GM12878 (cell line): ENCODE data around the gene FAM193B. TPM values are rescaled to one million over a fixed set of nuclear protein-coding genes. Genes with fewer than 3 reads are reported as not detected.

ENCODE experiments used
- ATAC-seq: fragments of 200-7000 bp; cut with Tn5 transposase; 3 replicates; pipeline ENCODE4 v1.9.1; 2020; ENCODE audit warnings: mild to moderate bottlenecking, moderate library complexity
- BruUV-seq: library from RNA; stranded (reverse); fragments of 400-500 nt; replicated peaks from 2 replicates; lab custom pipeline; 2021; lab: Mats Ljungman, UMichigan
- CTCF ChIA-PET: fragments of 300-600 bp; sonication (Branson Sonifier 250); formaldehyde crosslinking; extraction: SDS; loops from one replicate; lab custom pipeline; 2021; ENCODE audit warnings: inconsistent platforms; lab: Yijun Ruan, JAX
- POLR2A ChIA-PET: fragments of 350-600 bp; formaldehyde crosslinking; extraction: SDS; loops from one replicate; lab custom pipeline; 2021; ENCODE audit warnings: inconsistent platforms; lab: Charles Lee
- RAD21 ChIA-PET: fragments of 300-600 bp; sonication (Branson Sonifier 250); formaldehyde crosslinking; loops from one replicate; lab custom pipeline; 2023; ENCODE audit warnings: antibody characterized with exemption; ENCODE audit not compliant: unreplicated experiment; lab: Charles Lee
- SMC1A ChIA-PET: fragments of 300-600 bp; sonication (Branson Sonifier 250); formaldehyde crosslinking; loops from one replicate; lab custom pipeline; 2023; ENCODE audit not compliant: unreplicated experiment, uncharacterized antibody; lab: Charles Lee
- DNase-seq: peaks from one replicate; pipeline ENCODE4 v3.0.0-alpha.2; 2011; ENCODE audit warnings: low read depth, low spot score
- FAIRE-seq: peaks from 3 replicates; lab custom pipeline; 2011; peaks lifted over from hg19 to GRCh38; lab: Jason Lieb, UNC
- H2AFZ ChIP-seq: 2 replicates; pipeline ENCODE4 v1.6.0; 2011; ENCODE audit warnings: low read depth, low read length, control low read depth; ENCODE audit not compliant: control insufficient read depth
- H3K27ac ChIP-seq: 2 replicates; pipeline ENCODE4 v1.5.1; 2011; ENCODE audit warnings: control low read depth; ENCODE audit not compliant: control insufficient read depth, insufficient read depth
- H3K27me3 ChIP-seq, 2 experiments: replicated peaks in 1 of 2; 2 replicates each; pipeline versions ENCODE4 v1.6.0 to v1.6.1; 2011; ENCODE audit warnings: low read length in 1 of 2; ENCODE audit not compliant: control insufficient read depth in 2 of 2, insufficient read depth in 2 of 2
- H3K36me3 ChIP-seq, 2 experiments: 2 replicates each; pipeline ENCODE4 v1.5.1; 2011; ENCODE audit warnings: low read length in 1 of 2; ENCODE audit not compliant: control insufficient read depth in 2 of 2, insufficient read depth in 2 of 2
- H3K4me1 ChIP-seq: 2 replicates; pipeline ENCODE4 v1.6.1; 2011; ENCODE audit warnings: mild to moderate bottlenecking, low read length, moderate library complexity, mixed read lengths; ENCODE audit not compliant: control insufficient read depth, insufficient read depth
- H3K4me2 ChIP-seq: 2 replicates; pipeline ENCODE4 v1.6.0; 2011; ENCODE audit warnings: control low read depth; ENCODE audit not compliant: control insufficient read depth, insufficient read depth
- H3K4me3 ChIP-seq: fragments of 200-600 bp; sonication (generic); 2 replicates; pipeline ENCODE4 v1.5.1; 2016
- H3K79me2 ChIP-seq: 2 replicates; pipeline ENCODE4 v1.6.0; 2011; ENCODE audit warnings: low read length; ENCODE audit not compliant: control insufficient read depth, insufficient read depth
- H3K9ac ChIP-seq: 2 replicates; pipeline ENCODE4 v1.8.0; 2011; ENCODE audit warnings: low read length, control low read depth, mixed read lengths; ENCODE audit not compliant: control insufficient read depth, insufficient read depth
- H3K9me3 ChIP-seq: replicated peaks from 3 replicates; pipeline ENCODE4 v1.5.1; 2011; ENCODE audit warnings: mild to moderate bottlenecking, low read length; ENCODE audit not compliant: control insufficient read depth, insufficient read depth
- H4K20me1 ChIP-seq: 2 replicates; pipeline ENCODE4 v1.6.0; 2011; ENCODE audit not compliant: control insufficient read depth, insufficient read depth
- BCL11A ChIP-seq: IDR thresholded peaks from 2 replicates; pipeline ENCODE4 v1.6.1; 2011; ENCODE audit warnings: low read depth, low read length
- CREM ChIP-seq: IDR thresholded peaks from 2 replicates; pipeline ENCODE4 v1.6.1; 2014; ENCODE audit warnings: antibody characterized with exemption, low read depth
- EED ChIP-seq: sonication (generic); IDR thresholded peaks from 2 replicates; pipeline ENCODE4 v1.6.1; 2016; ENCODE audit warnings: antibody characterized with exemption, low read depth
- KDM1A ChIP-seq: fragments of 200-600 bp; sonication (generic); IDR thresholded peaks from 2 replicates; pipeline ENCODE4 v1.6.1; 2016; ENCODE audit warnings: borderline replicate concordance
- NR2F1 ChIP-seq: fragments of 450-650 bp; conservative IDR thresholded peaks from 2 replicates; pipeline ENCODE4 v1.6.1; 2017; ENCODE audit warnings: mild to moderate bottlenecking
- NRF1 ChIP-seq: conservative IDR thresholded peaks from 2 replicates; pipeline ENCODE4 v1.6.1; 2011; ENCODE audit warnings: mild to moderate bottlenecking, low read depth, low read length, improper control_type of control experiment
- POLR2AphosphoS5 ChIP-seq: IDR thresholded peaks from 2 replicates; pipeline ENCODE4 v1.6.1; 2011; ENCODE audit warnings: mild to moderate bottlenecking, low read length, inconsistent platforms
- RAD21 ChIP-seq: IDR thresholded peaks from 2 replicates; pipeline ENCODE4 v1.6.1; 2011; ENCODE audit warnings: mild to moderate bottlenecking, low read depth, low read length, moderate library complexity; ENCODE audit not compliant: insufficient read depth
- TCF7 ChIP-seq: IDR thresholded peaks from 2 replicates; pipeline ENCODE4 v1.6.1; 2014; ENCODE audit warnings: antibody characterized with exemption, borderline replicate concordance
- WGBS: methylation state at CpG from one replicate; pipeline ENCODE4 v1.1.6; 2016; ENCODE audit warnings: low lambda C conversion rate; ENCODE audit not compliant: insufficient replicate concordance, insufficient coverage; ENCODE audit errors: missing lambda C conversion rate; 5-methylcytosine and 5-hydroxymethylcytosine counted together
- in situ Hi-C: fragments of 300-500 bp; cut with MboI; formaldehyde crosslinking; loops from 9 replicates; pipeline ENCODE4 v1.14.3; 2018; ENCODE audit warnings: mixed read lengths
- intact Hi-C: fragments of 100-400 bp; cut with micrococcal nuclease; formaldehyde crosslinking; loops from one replicate; pipeline ENCODE4 v1.14.2; 2022; ENCODE audit not compliant: unreplicated experiment
- polyA plus RNA-seq, 11 experiments: library from polyadenylated mRNA; depleted of rRNA in 4 of 11; unstranded in 6 of 11; stranded (reverse) in 5 of 11; fragments of >200 nt; fragmentation: Nextera tagmentation in 4 of 11; fragmentation: Illumina TruSeq in 1 of 11; extraction: Ambion mirVana in 4 of 11; extraction: Trizol in 1 of 11; gene quantifications; 1 replicate in 1 of 11; 2 replicates in 10 of 11; pipeline versions ENCODE4 v1.2.1 to v1.2.3, GENCODE V29; 2011 to 2016; ENCODE audit warnings: inconsistent platforms in 2 of 11, missing spikeins in 2 of 11, low read depth in 1 of 11
- total RNA-seq, 4 experiments: library from RNA; depleted of rRNA in 3 of 4; stranded (reverse); fragments of >200 nt in 3 of 4; fragmentation: Illumina TruSeq in 1 of 4; extraction: Trizol in 1 of 4; gene quantifications; 2 replicates each; pipeline versions ENCODE4 v1.2.1 to v1.2.3, GENCODE V29; 2013 to 2021
- TF ChIP-seq, protein P1 (sequence below), 3 experiments: IDR thresholded peaks in 2 of 3; conservative IDR thresholded peaks in 1 of 3; 2 replicates each; pipeline ENCODE4 v1.5.1; 2011; ENCODE audit warnings: low read depth in 3 of 3, low read length in 3 of 3, mild to moderate bottlenecking in 3 of 3, control low read depth in 2 of 3, moderate library complexity in 2 of 3, inconsistent platforms in 1 of 3, mixed read lengths in 1 of 3; ENCODE audit not compliant: control insufficient read depth in 2 of 3, insufficient read depth in 1 of 3; ENCODE audit errors: extremely low read depth in 1 of 3
- TF ChIP-seq, protein P2 (sequence below): fragments of 150-350 bp; IDR thresholded peaks from 2 replicates; pipeline ENCODE4 v1.6.1; 2016; ENCODE audit warnings: low read depth, low read length

The FAM193B gene
- total and polyA plus RNA-seq, 10 of the 15 experiments (the other 5 are each of a cell fraction or from before 2014, with no cell fraction given): 3.3 to 47.0 (median 25.1) TPM

DNA sequence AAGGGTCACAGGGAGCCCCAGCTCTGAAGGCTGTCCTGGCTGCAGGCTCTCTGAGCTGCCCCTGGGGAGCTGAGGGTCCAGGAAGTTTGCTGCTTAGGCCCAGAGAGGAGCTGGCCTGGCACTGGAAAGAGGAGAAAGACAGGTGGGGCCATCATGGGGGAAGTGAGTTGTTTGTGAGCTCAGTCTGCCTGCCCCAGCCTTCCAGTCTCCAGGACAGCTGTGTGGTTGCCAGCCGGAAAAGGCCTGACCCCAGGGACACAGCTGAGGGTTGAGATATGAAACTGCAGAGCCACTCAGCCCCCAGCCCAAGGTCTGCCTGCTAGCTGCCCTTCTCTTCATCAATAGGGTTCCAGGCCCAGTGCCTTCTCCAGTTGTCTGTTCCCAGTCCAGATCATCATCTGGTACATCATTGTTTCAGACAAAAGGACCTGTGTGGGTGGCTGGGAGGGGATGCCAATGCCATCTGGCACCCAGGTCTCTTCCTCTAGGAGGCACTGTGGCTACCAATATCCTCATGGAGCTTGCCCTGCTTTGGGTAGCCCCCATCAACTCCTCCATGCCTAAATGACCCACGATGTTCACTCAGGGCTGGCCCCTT lies 33.3 kb downstream of the FAM193B start:
- BruUV-seq: no TSS peak
- FAIRE-seq (no peak), ATAC-seq (no peak), DNase-seq (no peak)
- intact Hi-C loops (no loop called here), in situ Hi-C loops (no loop called here)
- Histone ChIP-seq H3K9me3 (no peaks in the 10 kb centered on the region), H3K4me1 (no peaks in the 10 kb centered on the region; the same call in 1 of the 2 replicates), H3K27me3 (no peaks in the 10 kb centered on the region), H3K79me2 (peaks cover 14% of the 10 kb centered on the region), H3K27ac (no peak overlapping the region), H4K20me1 (no peaks in the 10 kb centered on the region), H3K9ac (no peak overlapping the region), H3K4me3 (no peak overlapping the region), H2AFZ (no peak overlapping the region), H3K36me3 (peaks cover 6 to 14% of the 10 kb centered on the region in 2 experiments; a peak in 3 of 4 replicates), H3K4me2 (no peak overlapping the region)
- TF ChIP-seq, protein P1, sequence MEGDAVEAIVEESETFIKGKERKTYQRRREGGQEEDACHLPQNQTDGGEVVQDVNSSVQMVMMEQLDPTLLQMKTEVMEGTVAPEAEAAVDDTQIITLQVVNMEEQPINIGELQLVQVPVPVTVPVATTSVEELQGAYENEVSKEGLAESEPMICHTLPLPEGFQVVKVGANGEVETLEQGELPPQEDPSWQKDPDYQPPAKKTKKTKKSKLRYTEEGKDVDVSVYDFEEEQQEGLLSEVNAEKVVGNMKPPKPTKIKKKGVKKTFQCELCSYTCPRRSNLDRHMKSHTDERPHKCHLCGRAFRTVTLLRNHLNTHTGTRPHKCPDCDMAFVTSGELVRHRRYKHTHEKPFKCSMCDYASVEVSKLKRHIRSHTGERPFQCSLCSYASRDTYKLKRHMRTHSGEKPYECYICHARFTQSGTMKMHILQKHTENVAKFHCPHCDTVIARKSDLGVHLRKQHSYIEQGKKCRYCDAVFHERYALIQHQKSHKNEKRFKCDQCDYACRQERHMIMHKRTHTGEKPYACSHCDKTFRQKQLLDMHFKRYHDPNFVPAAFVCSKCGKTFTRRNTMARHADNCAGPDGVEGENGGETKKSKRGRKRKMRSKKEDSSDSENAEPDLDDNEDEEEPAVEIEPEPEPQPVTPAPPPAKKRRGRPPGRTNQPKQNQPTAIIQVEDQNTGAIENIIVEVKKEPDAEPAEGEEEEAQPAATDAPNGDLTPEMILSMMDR (IDR thresholded peaks at IDR 0.05 in 2 of 3, conservative IDR thresholded peaks at IDR 0.05 in 1 of 3; ENCODE audit: control insufficient read depth in 2 of 3, extremely low read depth in 1 of 3, insufficient read depth in 1 of 3, low read depth in 3 of 3, low read length in 3 of 3): 0 out of 6 replicates have a peak, but pooled peaks of 1 of the 3 experiments have one; percentile 12
- no peak for TF ChIP-seq POLR2AphosphoS5
- ChIA-PET POLR2A (interaction anchor here (0.6 kb wide), 1 partner anchor 168 kb away, joined by 7 read pairs; no protein-coding TSS in a partner anchor), SMC1A (interaction anchor here (0.9 kb wide), 1 partner anchor 33 kb away, joined by 3 read pairs; no protein-coding TSS in a partner anchor), RAD21 (interaction anchor here (1.2 kb wide), 1 partner anchor 25 kb away, joined by 3 read pairs; no protein-coding TSS in a partner anchor), CTCF (interaction anchor here (1.2 to 1.6 kb wide), 3 partner anchors 10 to 104 kb away, joined by 3 to 5 read pairs (median 4); partner anchors contain the start of gene DOK3)
- WGBS: 47% methylated on average over 2 of the region's 2 CpGs

DNA sequence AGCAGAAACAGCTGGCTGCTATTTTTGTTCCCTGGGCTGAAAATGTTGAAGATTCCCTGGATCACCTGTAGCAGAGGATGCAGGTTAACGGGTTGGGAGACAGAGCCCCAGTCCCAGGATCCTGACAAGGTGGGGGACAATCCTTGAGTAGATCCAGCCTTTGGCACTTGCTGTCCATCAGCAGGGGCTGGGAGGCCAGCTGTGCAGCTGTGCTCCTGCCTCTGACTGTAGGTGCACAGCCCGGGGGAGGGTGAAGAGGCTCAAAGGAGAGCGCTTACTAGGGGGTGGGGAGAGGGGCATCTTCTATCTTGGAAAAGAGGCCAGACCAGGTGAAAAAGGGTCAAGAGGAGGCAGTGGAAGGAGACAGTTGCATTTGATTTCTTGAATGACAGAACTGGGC lies 34.1 kb downstream of the FAM193B start:
- Histone ChIP-seq H3K9ac (no peak overlapping the region), H3K4me1 (peaks cover 6% of the 10 kb centered on the region), H3K27ac (no peak overlapping the region), H3K4me2 (no peak overlapping the region), H3K36me3 (peaks cover 10 to 12% of the 10 kb centered on the region in 2 experiments; a peak in 3 of 4 replicates), H3K9me3 (no peaks in the 10 kb centered on the region), H3K4me3 (no peak overlapping the region), H3K79me2 (peaks cover 22% of the 10 kb centered on the region), H3K27me3 (no peaks in the 10 kb centered on the region), H4K20me1 (no peaks in the 10 kb centered on the region), H2AFZ (no peak overlapping the region)
- RAD21 ChIA-PET: no interaction called here
- CTCF ChIA-PET: interaction anchor here (1.2 to 1.6 kb wide), 2 partner anchors 11 to 103 kb away, joined by 3 to 4 read pairs; no protein-coding TSS in a partner anchor
- WGBS: 95% methylated on average over 3 of the region's 3 CpGs
- in situ Hi-C loops (no loop called here), intact Hi-C loops (no loop called here)
- SMC1A ChIA-PET: interaction anchor here (0.9 kb wide), 1 partner anchor 33 kb away, joined by 3 read pairs; no protein-coding TSS in a partner anchor
- POLR2A ChIA-PET: interaction anchor here (0.6 kb wide), 1 partner anchor 38 kb away, joined by 3 read pairs; no protein-coding TSS in a partner anchor
- ATAC-seq (no peak), DNase-seq (no peak), FAIRE-seq (no peak)
- no TSS peak for BruUV-seq
- TF ChIP-seq KDM1A (no peak), TCF7 (no peak), RAD21 (no peak), NR2F1 (no peak), EED (no peak), CREM (no peak), BCL11A (no peak), NRF1 (no peak)
- TF ChIP-seq, protein P2, sequence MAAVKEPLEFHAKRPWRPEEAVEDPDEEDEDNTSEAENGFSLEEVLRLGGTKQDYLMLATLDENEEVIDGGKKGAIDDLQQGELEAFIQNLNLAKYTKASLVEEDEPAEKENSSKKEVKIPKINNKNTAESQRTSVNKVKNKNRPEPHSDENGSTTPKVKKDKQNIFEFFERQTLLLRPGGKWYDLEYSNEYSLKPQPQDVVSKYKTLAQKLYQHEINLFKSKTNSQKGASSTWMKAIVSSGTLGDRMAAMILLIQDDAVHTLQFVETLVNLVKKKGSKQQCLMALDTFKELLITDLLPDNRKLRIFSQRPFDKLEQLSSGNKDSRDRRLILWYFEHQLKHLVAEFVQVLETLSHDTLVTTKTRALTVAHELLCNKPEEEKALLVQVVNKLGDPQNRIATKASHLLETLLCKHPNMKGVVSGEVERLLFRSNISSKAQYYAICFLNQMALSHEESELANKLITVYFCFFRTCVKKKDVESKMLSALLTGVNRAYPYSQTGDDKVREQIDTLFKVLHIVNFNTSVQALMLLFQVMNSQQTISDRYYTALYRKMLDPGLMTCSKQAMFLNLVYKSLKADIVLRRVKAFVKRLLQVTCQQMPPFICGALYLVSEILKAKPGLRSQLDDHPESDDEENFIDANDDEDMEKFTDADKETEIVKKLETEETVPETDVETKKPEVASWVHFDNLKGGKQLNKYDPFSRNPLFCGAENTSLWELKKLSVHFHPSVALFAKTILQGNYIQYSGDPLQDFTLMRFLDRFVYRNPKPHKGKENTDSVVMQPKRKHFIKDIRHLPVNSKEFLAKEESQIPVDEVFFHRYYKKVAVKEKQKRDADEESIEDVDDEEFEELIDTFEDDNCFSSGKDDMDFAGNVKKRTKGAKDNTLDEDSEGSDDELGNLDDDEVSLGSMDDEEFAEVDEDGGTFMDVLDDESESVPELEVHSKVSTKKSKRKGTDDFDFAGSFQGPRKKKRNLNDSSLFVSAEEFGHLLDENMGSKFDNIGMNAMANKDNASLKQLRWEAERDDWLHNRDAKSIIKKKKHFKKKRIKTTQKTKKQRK: no peak
